PC-3 (cell line): ENCODE data around the gene MAST4.
"Not testable (repeated sequence)": the region's sequence is repeated elsewhere in the genome, so short reads cannot be mapped to it uniquely, and the experiment has no call there.

Experiments
- CTCF ChIP-seq: fragments of 300-600 bp; sonication (generic); conservative IDR thresholded peaks from 2 replicates; pipeline ENCODE4 v1.5.1; 2017; ENCODE audit warnings: antibody characterized with exemption, low read depth, mild to moderate bottlenecking, low read length
- EZH2phosphoT487 ChIP-seq: fragments of 300-600 bp; sonication (generic); IDR thresholded peaks from 2 replicates; pipeline ENCODE4 v1.6.1; 2018; ENCODE audit warnings: mild to moderate bottlenecking, antibody characterized with exemption, low read length, borderline replicate concordance

GRCh38 chr5:66822906-66823305 is 226.7 kb downstream of the MAST4 start:
- not testable (repeated sequence) for TF ChIP-seq CTCF, EZH2phosphoT487
